Parathyroid adenoma (tissue), 2 donors: ENCODE measurements around the gene CIPC.

Experiments used
- H2AFZ ChIP-seq: fragments of 300-600 bp; sonication (generic); one replicate; pipeline ENCODE4 v1.7.0; 2017; ENCODE audit warnings: antibody characterized with exemption, mild to moderate bottlenecking
- H3K27ac ChIP-seq: fragments of 300-600 bp; sonication (generic); one replicate; pipeline ENCODE4 v1.7.0; 2017
- H3K27me3 ChIP-seq: fragments of 300-600 bp; sonication (generic); one replicate; pipeline ENCODE4 v1.7.0; 2017; ENCODE audit warnings: low read length; ENCODE audit not compliant: control insufficient read depth, insufficient read depth
- H3K36me3 ChIP-seq: fragments of 300-600 bp; sonication (generic); one replicate; pipeline ENCODE4 v1.7.0; 2017; ENCODE audit warnings: low read length; ENCODE audit not compliant: control insufficient read depth, insufficient read depth
- H3K4me1 ChIP-seq: fragments of 300-600 bp; sonication (generic); one replicate; pipeline ENCODE4 v1.7.0; 2017; ENCODE audit warnings: control low read depth
- H3K4me2 ChIP-seq: fragments of 300-600 bp; sonication (generic); one replicate; pipeline ENCODE4 v1.7.0; 2017; ENCODE audit warnings: low read length
- H3K4me3 ChIP-seq: fragments of 300-600 bp; sonication (generic); one replicate; pipeline ENCODE4 v1.7.0; 2017; ENCODE audit warnings: low read depth, low read length
- H3K79me2 ChIP-seq: fragments of 300-600 bp; sonication (generic); one replicate; pipeline ENCODE4 v1.7.0; 2017; ENCODE audit warnings: control low read depth
- H3K9ac ChIP-seq: fragments of 300-600 bp; sonication (generic); one replicate; pipeline ENCODE4 v1.7.0; 2017; ENCODE audit warnings: mild to moderate bottlenecking
- H3K9me3 ChIP-seq: fragments of 300-600 bp; sonication (generic); one replicate; pipeline ENCODE4 v1.7.0; 2017; ENCODE audit warnings: low read length; ENCODE audit not compliant: control insufficient read depth
- TF ChIP-seq, protein P1 (sequence below): fragments of 300-600 bp; sonication (generic); IDR thresholded peaks from one replicate; pipeline ENCODE4 v1.7.0; 2017; ENCODE audit warnings: antibody characterized with exemption, mild to moderate bottlenecking
- donor health status: primary hyperparathyroidism.

CIPC gene

GRCh38 chr14:77141214-77142004 lies 43.4 kb downstream of the CIPC start, which contains the start of gene ZDHHC22:
Gene ZDHHC22, minus strand, starts transcription at chr14:77141791. Its CDS starts 2,053 bp downstream, at chr14:77139738.
- Histone ChIP-seq H3K36me3 (no peaks in the 10 kb centered on the region), H3K79me2 (no peaks in the 10 kb centered on the region), H3K4me2 (peak within 1 kb of the TSS; percentile 41), H3K9ac (no peak within 1 kb of the TSS), H3K4me1 (peaks cover 17% of the 10 kb centered on the region), H3K4me3 (no peak within 1 kb of the TSS), H2AFZ (peak within 1 kb of the TSS; percentile 82), H3K27ac (no peak within 1 kb of the TSS), H3K9me3 (no peaks in the 10 kb centered on the region), H3K27me3 (peaks cover 13% of the 10 kb centered on the region)
- TF ChIP-seq, protein P1, sequence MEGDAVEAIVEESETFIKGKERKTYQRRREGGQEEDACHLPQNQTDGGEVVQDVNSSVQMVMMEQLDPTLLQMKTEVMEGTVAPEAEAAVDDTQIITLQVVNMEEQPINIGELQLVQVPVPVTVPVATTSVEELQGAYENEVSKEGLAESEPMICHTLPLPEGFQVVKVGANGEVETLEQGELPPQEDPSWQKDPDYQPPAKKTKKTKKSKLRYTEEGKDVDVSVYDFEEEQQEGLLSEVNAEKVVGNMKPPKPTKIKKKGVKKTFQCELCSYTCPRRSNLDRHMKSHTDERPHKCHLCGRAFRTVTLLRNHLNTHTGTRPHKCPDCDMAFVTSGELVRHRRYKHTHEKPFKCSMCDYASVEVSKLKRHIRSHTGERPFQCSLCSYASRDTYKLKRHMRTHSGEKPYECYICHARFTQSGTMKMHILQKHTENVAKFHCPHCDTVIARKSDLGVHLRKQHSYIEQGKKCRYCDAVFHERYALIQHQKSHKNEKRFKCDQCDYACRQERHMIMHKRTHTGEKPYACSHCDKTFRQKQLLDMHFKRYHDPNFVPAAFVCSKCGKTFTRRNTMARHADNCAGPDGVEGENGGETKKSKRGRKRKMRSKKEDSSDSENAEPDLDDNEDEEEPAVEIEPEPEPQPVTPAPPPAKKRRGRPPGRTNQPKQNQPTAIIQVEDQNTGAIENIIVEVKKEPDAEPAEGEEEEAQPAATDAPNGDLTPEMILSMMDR = peak; percentile 56

DNA sequence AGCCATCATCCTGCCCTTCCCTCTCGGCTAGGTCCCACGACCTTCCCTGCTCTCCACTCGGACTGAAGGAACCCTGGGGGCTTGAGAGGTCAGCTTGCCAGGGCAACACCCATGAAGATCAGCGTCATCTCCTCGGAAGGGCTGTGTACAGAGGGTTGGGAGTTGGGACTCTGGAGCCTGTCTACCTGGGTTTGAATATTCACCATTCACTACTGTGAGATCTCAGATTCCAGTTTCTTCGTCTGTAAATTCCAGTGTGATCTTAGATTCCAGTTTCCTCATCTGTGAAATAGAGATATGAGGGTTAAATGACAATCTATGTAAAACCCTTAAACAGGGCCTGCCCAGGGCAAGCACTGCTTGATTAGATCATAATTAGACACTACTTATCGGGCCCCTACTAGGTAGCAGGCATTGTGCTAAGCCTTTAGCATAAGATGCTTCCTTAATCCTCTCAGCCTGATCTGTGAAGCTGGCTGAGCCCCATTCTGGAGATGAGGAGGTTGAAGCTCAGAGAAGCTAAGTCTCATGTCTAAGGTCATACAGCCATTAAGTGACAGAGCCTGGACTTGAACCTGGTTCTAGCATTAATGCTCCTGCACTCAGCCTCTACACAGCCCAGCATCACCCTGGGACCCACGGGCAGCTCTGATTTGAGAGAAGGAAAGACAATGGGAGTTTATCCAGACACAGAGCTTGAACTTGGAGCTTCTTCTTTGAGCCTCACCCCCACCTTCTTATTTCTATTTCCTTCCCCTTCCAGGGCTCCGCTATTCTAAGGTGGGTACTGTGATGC lies 44.1 kb downstream of the CIPC start:
- Histone ChIP-seq H3K27ac (no peak overlapping the region), H3K36me3 (no peaks in the 10 kb centered on the region), H3K4me1 (peaks cover 17% of the 10 kb centered on the region), H3K79me2 (no peaks in the 10 kb centered on the region), H3K9me3 (no peaks in the 10 kb centered on the region), H3K9ac (no peak overlapping the region), H3K4me2 (no peak overlapping the region), H2AFZ (peak overlapping the region; percentile 82), H3K4me3 (no peak overlapping the region), H3K27me3 (peaks cover 13% of the 10 kb centered on the region)
- TF ChIP-seq, protein P1 = no peak

GRCh38 chr14:77143071-77143470 lies 45.0 kb downstream of the CIPC start:
- Histone ChIP-seq H3K27ac (no peak overlapping the region), H3K9me3 (no peaks in the 10 kb centered on the region), H3K79me2 (no peaks in the 10 kb centered on the region), H3K4me2 (no peak overlapping the region), H2AFZ (no peak overlapping the region), H3K9ac (no peak overlapping the region), H3K27me3 (peaks cover 13% of the 10 kb centered on the region), H3K4me3 (no peak overlapping the region), H3K36me3 (no peaks in the 10 kb centered on the region), H3K4me1 (peaks cover 17% of the 10 kb centered on the region)
- TF ChIP-seq, protein P1 = no peak

- no peaks in the 10 kb centered on the region for H3K36me3 ChIP-seq
- H3K4me1 ChIP-seq = peaks cover 15% of the 10 kb centered on the region
- H3K9me3 ChIP-seq = no peaks in the 10 kb centered on the region
- TF ChIP-seq, protein P1 = no peak
- no peak overlapping the region for H3K9ac ChIP-seq
- peaks cover 8% of the 10 kb centered on the region for H3K27me3 ChIP-seq
- H2AFZ ChIP-seq = no peak overlapping the region
- no peak overlapping the region for H3K4me2 ChIP-seq
- H3K27ac ChIP-seq = no peak overlapping the region
- H3K4me3 ChIP-seq = no peak overlapping the region
- no peaks in the 10 kb centered on the region for H3K79me2 ChIP-seq
Observed at GRCh38 chr14:77144412-77145115, 46.5 kb downstream of the CIPC start.
